ENCODE results near the gene OVCA2.

DNA sequence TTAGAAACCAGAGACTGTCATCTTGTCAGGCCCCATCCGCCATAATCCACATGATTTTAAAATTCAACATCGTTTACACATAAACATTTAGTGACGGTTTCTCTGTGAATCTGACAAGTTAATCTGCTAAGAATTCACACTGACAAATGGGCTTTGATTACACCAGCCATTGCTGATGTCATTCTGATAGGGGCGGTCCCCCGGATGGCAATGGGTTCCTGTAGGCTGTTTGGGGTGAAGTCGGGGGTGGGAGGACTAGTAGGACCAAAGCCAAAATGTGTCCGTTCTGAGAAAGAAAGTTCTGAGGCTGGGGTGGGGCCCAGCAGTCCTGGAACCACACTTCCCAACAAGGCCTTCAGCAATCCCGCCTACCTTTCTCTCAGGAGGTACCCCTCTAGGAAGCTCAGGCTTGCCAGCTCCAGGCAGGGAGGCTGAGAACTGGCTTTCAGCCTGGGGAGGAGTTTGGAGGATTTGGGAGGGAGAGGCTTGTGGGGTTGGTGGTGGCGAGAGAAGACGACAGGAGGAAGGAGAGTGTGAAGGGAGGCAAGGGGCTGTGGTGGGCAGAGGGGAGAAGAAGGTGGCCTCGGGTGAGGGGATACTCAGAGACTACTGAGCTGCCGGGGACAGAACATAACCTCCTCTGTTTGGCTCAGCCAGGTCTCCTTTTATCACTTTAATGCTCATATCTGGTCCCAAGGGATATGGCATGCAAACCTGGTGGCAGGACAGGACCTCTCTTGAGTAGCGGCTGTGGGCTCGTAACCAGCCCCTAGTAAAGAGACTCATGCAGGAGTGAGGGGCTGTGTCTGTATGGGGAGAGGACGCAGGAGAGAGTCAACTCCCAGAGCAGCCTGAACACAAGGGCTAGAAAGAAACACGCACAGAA, 21.7 kb downstream of the OVCA2 start:
- no peak for TF ChIP-seq GATA3 (IDR thresholded peaks at IDR 0.05; ENCODE audit: low read depth, low read length)
- no peak for TF ChIP-seq GATA2 (IDR thresholded peaks at IDR 0.05; ENCODE audit: low read depth, low read length)

All from SH-SY5Y (cell line).